GM12878 (cell line): Measurements from ENCODE around the gene ADCK1. TPM values are rescaled to one million over a fixed set of nuclear protein-coding genes. Genes with fewer than 3 reads are reported as not detected.

ENCODE experiments used
- ATAC-seq: fragments of 200-7000 bp; cut with Tn5 transposase; 3 replicates; pipeline ENCODE4 v1.9.1; 2020; ENCODE audit warnings: mild to moderate bottlenecking, moderate library complexity
- BruUV-seq: library from RNA; stranded (reverse); fragments of 400-500 nt; replicated peaks from 2 replicates; lab custom pipeline; 2021; lab: Mats Ljungman, UMichigan
- CTCF ChIA-PET: fragments of 300-600 bp; sonication (Branson Sonifier 250); formaldehyde crosslinking; extraction: SDS; loops from one replicate; lab custom pipeline; 2021; ENCODE audit warnings: inconsistent platforms; lab: Yijun Ruan, JAX
- POLR2A ChIA-PET: fragments of 350-600 bp; formaldehyde crosslinking; extraction: SDS; loops from one replicate; lab custom pipeline; 2021; ENCODE audit warnings: inconsistent platforms; lab: Charles Lee
- RAD21 ChIA-PET: fragments of 300-600 bp; sonication (Branson Sonifier 250); formaldehyde crosslinking; loops from one replicate; lab custom pipeline; 2023; ENCODE audit warnings: antibody characterized with exemption; ENCODE audit not compliant: unreplicated experiment; lab: Charles Lee
- SMC1A ChIA-PET: fragments of 300-600 bp; sonication (Branson Sonifier 250); formaldehyde crosslinking; loops from one replicate; lab custom pipeline; 2023; ENCODE audit not compliant: unreplicated experiment, uncharacterized antibody; lab: Charles Lee
- DNase-seq: peaks from one replicate; pipeline ENCODE4 v3.0.0-alpha.2; 2011; ENCODE audit warnings: low read depth, low spot score
- FAIRE-seq: peaks from 3 replicates; lab custom pipeline; 2011; peaks lifted over from hg19 to GRCh38; lab: Jason Lieb, UNC
- H2AFZ ChIP-seq: 2 replicates; pipeline ENCODE4 v1.6.0; 2011; ENCODE audit warnings: low read depth, low read length, control low read depth; ENCODE audit not compliant: control insufficient read depth
- H3K27ac ChIP-seq: 2 replicates; pipeline ENCODE4 v1.5.1; 2011; ENCODE audit warnings: control low read depth; ENCODE audit not compliant: control insufficient read depth, insufficient read depth
- H3K27me3 ChIP-seq, 2 experiments: replicated peaks in 1 of 2; 2 replicates each; pipeline versions ENCODE4 v1.6.0 to v1.6.1; 2011; ENCODE audit warnings: low read length in 1 of 2; ENCODE audit not compliant: control insufficient read depth in 2 of 2, insufficient read depth in 2 of 2
- H3K36me3 ChIP-seq, 2 experiments: 2 replicates each; pipeline ENCODE4 v1.5.1; 2011; ENCODE audit warnings: low read length in 1 of 2; ENCODE audit not compliant: control insufficient read depth in 2 of 2, insufficient read depth in 2 of 2
- H3K4me1 ChIP-seq: 2 replicates; pipeline ENCODE4 v1.6.1; 2011; ENCODE audit warnings: mild to moderate bottlenecking, low read length, moderate library complexity, mixed read lengths; ENCODE audit not compliant: control insufficient read depth, insufficient read depth
- H3K4me2 ChIP-seq: 2 replicates; pipeline ENCODE4 v1.6.0; 2011; ENCODE audit warnings: control low read depth; ENCODE audit not compliant: control insufficient read depth, insufficient read depth
- H3K4me3 ChIP-seq: fragments of 200-600 bp; sonication (generic); 2 replicates; pipeline ENCODE4 v1.5.1; 2016
- H3K79me2 ChIP-seq: 2 replicates; pipeline ENCODE4 v1.6.0; 2011; ENCODE audit warnings: low read length; ENCODE audit not compliant: control insufficient read depth, insufficient read depth
- H3K9ac ChIP-seq: 2 replicates; pipeline ENCODE4 v1.8.0; 2011; ENCODE audit warnings: low read length, control low read depth, mixed read lengths; ENCODE audit not compliant: control insufficient read depth, insufficient read depth
- H3K9me3 ChIP-seq: replicated peaks from 3 replicates; pipeline ENCODE4 v1.5.1; 2011; ENCODE audit warnings: mild to moderate bottlenecking, low read length; ENCODE audit not compliant: control insufficient read depth, insufficient read depth
- H4K20me1 ChIP-seq: 2 replicates; pipeline ENCODE4 v1.6.0; 2011; ENCODE audit not compliant: control insufficient read depth, insufficient read depth
- CTCF ChIP-seq, 3 experiments: IDR thresholded peaks in 2 of 3; conservative IDR thresholded peaks in 1 of 3; 2 replicates each; pipeline ENCODE4 v1.5.1; 2011; ENCODE audit warnings: low read depth in 3 of 3, low read length in 3 of 3, mild to moderate bottlenecking in 3 of 3, control low read depth in 2 of 3, moderate library complexity in 2 of 3, inconsistent platforms in 1 of 3, mixed read lengths in 1 of 3; ENCODE audit not compliant: control insufficient read depth in 2 of 3, insufficient read depth in 1 of 3; ENCODE audit errors: extremely low read depth in 1 of 3
- MYC ChIP-seq: IDR thresholded peaks from 2 replicates; pipeline ENCODE4 v1.6.1; 2011; ENCODE audit warnings: mild to moderate bottlenecking, low read length, moderate library complexity, inconsistent platforms; ENCODE audit not compliant: insufficient read depth, insufficient replicate concordance, insufficient read length, severe bottlenecking
- WGBS: methylation state at CpG from one replicate; pipeline ENCODE4 v1.1.6; 2016; ENCODE audit warnings: low lambda C conversion rate; ENCODE audit not compliant: insufficient replicate concordance, insufficient coverage; ENCODE audit errors: missing lambda C conversion rate; 5-methylcytosine and 5-hydroxymethylcytosine counted together
- in situ Hi-C: fragments of 300-500 bp; cut with MboI; formaldehyde crosslinking; loops from 9 replicates; pipeline ENCODE4 v1.14.3; 2018; ENCODE audit warnings: mixed read lengths
- intact Hi-C: fragments of 100-400 bp; cut with micrococcal nuclease; formaldehyde crosslinking; loops from one replicate; pipeline ENCODE4 v1.14.2; 2022; ENCODE audit not compliant: unreplicated experiment
- polyA plus RNA-seq, 11 experiments: library from polyadenylated mRNA; depleted of rRNA in 4 of 11; unstranded in 6 of 11; stranded (reverse) in 5 of 11; fragments of >200 nt; fragmentation: Nextera tagmentation in 4 of 11; fragmentation: Illumina TruSeq in 1 of 11; extraction: Ambion mirVana in 4 of 11; extraction: Trizol in 1 of 11; gene quantifications; 1 replicate in 1 of 11; 2 replicates in 10 of 11; pipeline versions ENCODE4 v1.2.1 to v1.2.3, GENCODE V29; 2011 to 2016; ENCODE audit warnings: inconsistent platforms in 2 of 11, missing spikeins in 2 of 11, low read depth in 1 of 11
- total RNA-seq, 4 experiments: library from RNA; depleted of rRNA in 3 of 4; stranded (reverse); fragments of >200 nt in 3 of 4; fragmentation: Illumina TruSeq in 1 of 4; extraction: Trizol in 1 of 4; gene quantifications; 2 replicates each; pipeline versions ENCODE4 v1.2.1 to v1.2.3, GENCODE V29; 2013 to 2021

ADCK1 gene
- total and polyA plus RNA-seq, 10 of the 15 experiments (the other 5 are each of a cell fraction or from before 2014, with no cell fraction given), result 3.3 to 8.5 (median 5.1) TPM

GRCh38 chr14:77979666-77980351 is 179.9 kb downstream of the ADCK1 start:
- BruUV-seq, result no TSS peak
- no peaks in the 10 kb centered on the region for H3K36me3 ChIP-seq
- 36% methylated on average over 14 of the region's 14 CpGs for WGBS
- ChIA-PET RAD21 (no interaction called here), POLR2A (no interaction called here), CTCF (no interaction called here), SMC1A (no interaction called here)
- DNase-seq (no peak), FAIRE-seq (no peak), ATAC-seq (no peak)
- no peaks in the 10 kb centered on the region for H3K4me1 ChIP-seq
- H3K27ac ChIP-seq, result no peak overlapping the region
- H3K9me3 ChIP-seq, result no peaks in the 10 kb centered on the region
- TF ChIP-seq MYC (no peak), CTCF (IDR thresholded peaks at IDR 0.05 in 2 of 3, conservative IDR thresholded peaks at IDR 0.05 in 1 of 3; ENCODE audit: control insufficient read depth in 2 of 3, extremely low read depth in 1 of 3, insufficient read depth in 1 of 3, low read depth in 3 of 3, low read length in 3 of 3) (0 out of 6 replicates have a peak, but pooled peaks of 1 of the 3 experiments have one; percentile 3)
- H3K79me2 ChIP-seq, result no peaks in the 10 kb centered on the region
- H3K9ac ChIP-seq, result no peak overlapping the region
- no peaks in the 10 kb centered on the region for H4K20me1 ChIP-seq
- no peak overlapping the region for H2AFZ ChIP-seq
- no peaks in the 10 kb centered on the region; a peak in 1 of 4 replicates for H3K27me3 ChIP-seq
- H3K4me3 ChIP-seq, result no peak overlapping the region
- in situ Hi-C loops, result no loop called here
- intact Hi-C loops, result loop anchor here (10.0 kb wide), 1 partner anchor 115 kb away; no protein-coding TSS in a partner anchor
- no peak overlapping the region for H3K4me2 ChIP-seq
